SK-N-SH treated with all-trans-retinoic acid at 6 μM for 48 hours (cell line): ENCODE measurements around the gene ARMC2.

ENCODE experiments used
- ATAC-seq: fragments of 200-7000 bp; cut with Tn5 transposase; 3 replicates; pipeline ENCODE4 v1.9.1; 2020; ENCODE audit warnings: mild to moderate bottlenecking, moderate library complexity
- ARNTL ChIP-seq: fragments of 450-650 bp; formaldehyde crosslinking; IDR thresholded peaks from 2 replicates; pipeline ENCODE4 v1.5.0; 2020; ENCODE audit warnings: low read depth, mild to moderate bottlenecking, moderate library complexity, borderline replicate concordance
- BACH2 ChIP-seq: fragments of 250-450 bp; sonication (Bioruptor Pico); IDR thresholded peaks from 2 replicates; pipeline ENCODE4 v1.9.0; 2021; ENCODE audit warnings: mild to moderate bottlenecking, borderline replicate concordance
- CSDC2 ChIP-seq: fragments of 250-450 bp; sonication (Bioruptor Pico); IDR thresholded peaks from 2 replicates; pipeline ENCODE4 v1.5.0; 2020; ENCODE audit warnings: mild to moderate bottlenecking, moderate library complexity
- ESRRG ChIP-seq: fragments of 250-450 bp; sonication (Bioruptor Pico); IDR thresholded peaks from 2 replicates; pipeline ENCODE4 v1.6.1; 2021; ENCODE audit warnings: mild to moderate bottlenecking
- GLIS3 ChIP-seq: fragments of 250-450 bp; sonication (Bioruptor Pico); IDR thresholded peaks from 2 replicates; pipeline ENCODE4 v1.5.0; 2020; ENCODE audit warnings: mild to moderate bottlenecking, moderate library complexity
- ISL1 ChIP-seq: fragments of 250-450 bp; sonication (Bioruptor Pico); IDR thresholded peaks from 2 replicates; pipeline ENCODE4 v2.1.2; 2022; ENCODE audit warnings: mild to moderate bottlenecking, moderate library complexity
- OSR1 ChIP-seq: fragments of 250-450 bp; sonication (Bioruptor Pico); IDR thresholded peaks from 2 replicates; pipeline ENCODE4 v1.8.0; 2022; ENCODE audit warnings: moderate library complexity, mild to moderate bottlenecking, inconsistent platforms
- SNAI2 ChIP-seq: fragments of 250-450 bp; sonication (Bioruptor Pico); IDR thresholded peaks from 2 replicates; pipeline ENCODE4 v1.5.0; 2020; ENCODE audit warnings: mild to moderate bottlenecking, moderate library complexity
- TCF4 ChIP-seq: fragments of 250-450 bp; sonication (Bioruptor Pico); IDR thresholded peaks from 2 replicates; pipeline ENCODE4 v1.8.0; 2021; ENCODE audit warnings: mild to moderate bottlenecking, moderate library complexity, borderline replicate concordance
- TOX ChIP-seq: fragments of 250-450 bp; sonication (Bioruptor Pico); IDR thresholded peaks from 2 replicates; pipeline ENCODE4 v1.8.0; 2021; ENCODE audit warnings: mild to moderate bottlenecking, moderate library complexity, borderline replicate concordance
- ZC3H10 ChIP-seq: fragments of 250-450 bp; sonication (Bioruptor Pico); IDR thresholded peaks from 2 replicates; pipeline ENCODE4 v1.5.1; 2021; ENCODE audit warnings: mild to moderate bottlenecking, moderate library complexity
- ZFP3 ChIP-seq: fragments of 250-450 bp; sonication (Bioruptor Pico); IDR thresholded peaks from 2 replicates; pipeline ENCODE4 v1.5.0; 2020; ENCODE audit warnings: mild to moderate bottlenecking, moderate library complexity
- ZFP30 ChIP-seq: fragments of 450-650 bp; formaldehyde crosslinking; IDR thresholded peaks from 2 replicates; pipeline ENCODE4 v1.5.0; 2022; ENCODE audit warnings: mild to moderate bottlenecking, moderate library complexity
- ZNF565 ChIP-seq: fragments of 450-650 bp; formaldehyde crosslinking; conservative IDR thresholded peaks from 2 replicates; pipeline ENCODE4 v1.5.0; 2020; ENCODE audit warnings: low read depth, mild to moderate bottlenecking, moderate library complexity
- ZNF8 ChIP-seq: fragments of 450-650 bp; formaldehyde crosslinking; IDR thresholded peaks from 2 replicates; pipeline ENCODE4 v1.5.0; 2020; ENCODE audit warnings: mild to moderate bottlenecking, moderate library complexity
- TF ChIP-seq, protein P1 (sequence below): fragments of 250-450 bp; sonication (Bioruptor Pico); IDR thresholded peaks from 2 replicates; pipeline ENCODE4 v1.8.0; 2020; ENCODE audit warnings: mild to moderate bottlenecking, moderate library complexity, borderline replicate concordance
- TF ChIP-seq, protein P2 (sequence below): fragments of 250-450 bp; sonication (Bioruptor Pico); IDR thresholded peaks from 2 replicates; pipeline ENCODE4 v1.5.1; 2021; ENCODE audit warnings: mild to moderate bottlenecking, moderate library complexity
- TF ChIP-seq, protein P3 (sequence below): fragments of 250-450 bp; sonication (Bioruptor Pico); IDR thresholded peaks from 2 replicates; pipeline ENCODE4 v1.5.0; 2020; ENCODE audit warnings: mild to moderate bottlenecking, moderate library complexity
- TF ChIP-seq, protein P4 (sequence below): fragments of 250-450 bp; sonication (Bioruptor Pico); IDR thresholded peaks from 2 replicates; pipeline ENCODE4 v1.5.1; 2020; ENCODE audit warnings: low read depth, mild to moderate bottlenecking, moderate library complexity
- TF ChIP-seq, protein P5 (sequence below): fragments of 250-450 bp; sonication (Bioruptor Pico); IDR thresholded peaks from 2 replicates; pipeline ENCODE4 v1.8.0; 2021; ENCODE audit warnings: low read depth, mild to moderate bottlenecking, moderate library complexity, borderline replicate concordance

ARMC2 gene

DNA sequence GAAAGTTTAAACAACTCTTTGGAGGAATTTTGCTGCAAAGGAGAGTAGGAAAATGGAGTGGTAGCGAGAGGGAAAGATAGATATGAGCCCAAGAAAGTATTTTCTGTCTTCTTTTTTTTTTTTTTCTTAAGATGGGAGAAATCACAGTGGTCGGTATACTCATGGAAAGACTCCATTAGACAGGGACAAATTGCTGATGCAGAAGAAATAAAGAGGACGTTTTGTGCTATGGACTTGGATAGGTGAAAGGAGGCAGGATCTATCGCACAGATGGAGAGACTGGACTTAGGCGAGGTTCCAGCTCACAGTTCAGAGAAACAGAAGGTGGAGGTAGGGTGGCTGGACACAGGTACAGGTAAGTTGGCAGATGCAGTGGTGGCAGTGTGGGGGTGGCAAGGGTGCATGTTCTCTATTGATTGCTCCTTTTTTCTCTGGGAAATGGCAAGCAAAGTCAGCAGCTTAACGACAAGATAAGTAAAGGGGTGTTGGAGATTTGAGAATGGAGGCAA is 44.2 kb upstream of the ARMC2 start:
- ATAC-seq = no peak
- TF ChIP-seq ARNTL (no peak), ZFP3 (CRISPR knock-in tag) (no peak), ZFP30 (no peak), ISL1 (CRISPR knock-in tag) (no peak), ZNF8 (CRISPR knock-in tag) (no peak), SNAI2 (CRISPR knock-in tag) (no peak), GLIS3 (CRISPR knock-in tag) (no peak)

DNA sequence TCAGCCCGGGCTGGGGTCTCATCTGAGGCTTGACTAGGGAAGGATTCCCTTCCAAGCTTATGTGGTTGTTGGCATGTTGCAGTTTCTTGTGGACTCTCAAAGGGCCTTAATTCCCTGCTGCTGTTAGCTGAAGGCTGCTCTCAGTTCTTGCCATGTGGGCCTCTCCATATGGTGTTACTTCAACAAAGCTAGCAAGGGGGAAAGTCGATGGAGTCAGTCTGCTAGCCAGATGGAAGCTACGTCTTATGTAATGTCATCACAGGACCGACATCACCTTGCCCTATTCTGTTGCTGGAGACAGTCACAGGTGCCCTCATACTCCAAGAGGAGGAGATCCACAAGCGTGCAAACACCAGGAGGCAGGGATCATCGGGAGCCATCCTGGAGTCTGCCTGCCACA is 43.3 kb upstream of the ARMC2 start:
- no peak for TF ChIP-seq ZNF565 (CRISPR knock-in tag)
- TF ChIP-seq GLIS3 (CRISPR knock-in tag) = no peak
- TF ChIP-seq SNAI2 (CRISPR knock-in tag) = no peak
- no peak for TF ChIP-seq ZC3H10 (CRISPR knock-in tag)
- TF ChIP-seq ISL1 (CRISPR knock-in tag) = no peak
- TF ChIP-seq ARNTL = no peak
- no peak for TF ChIP-seq TCF4 (CRISPR knock-in tag)
- TF ChIP-seq, protein P1, sequence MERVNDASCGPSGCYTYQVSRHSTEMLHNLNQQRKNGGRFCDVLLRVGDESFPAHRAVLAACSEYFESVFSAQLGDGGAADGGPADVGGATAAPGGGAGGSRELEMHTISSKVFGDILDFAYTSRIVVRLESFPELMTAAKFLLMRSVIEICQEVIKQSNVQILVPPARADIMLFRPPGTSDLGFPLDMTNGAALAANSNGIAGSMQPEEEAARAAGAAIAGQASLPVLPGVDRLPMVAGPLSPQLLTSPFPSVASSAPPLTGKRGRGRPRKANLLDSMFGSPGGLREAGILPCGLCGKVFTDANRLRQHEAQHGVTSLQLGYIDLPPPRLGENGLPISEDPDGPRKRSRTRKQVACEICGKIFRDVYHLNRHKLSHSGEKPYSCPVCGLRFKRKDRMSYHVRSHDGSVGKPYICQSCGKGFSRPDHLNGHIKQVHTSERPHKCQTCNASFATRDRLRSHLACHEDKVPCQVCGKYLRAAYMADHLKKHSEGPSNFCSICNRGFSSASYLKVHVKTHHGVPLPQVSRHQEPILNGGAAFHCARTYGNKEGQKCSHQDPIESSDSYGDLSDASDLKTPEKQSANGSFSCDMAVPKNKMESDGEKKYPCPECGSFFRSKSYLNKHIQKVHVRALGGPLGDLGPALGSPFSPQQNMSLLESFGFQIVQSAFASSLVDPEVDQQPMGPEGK (CRISPR knock-in tag) = no peak
- TF ChIP-seq ZNF8 (CRISPR knock-in tag) = no peak
- no peak for TF ChIP-seq BACH2 (CRISPR knock-in tag)
- no peak for TF ChIP-seq ESRRG (CRISPR knock-in tag)
- no peak for TF ChIP-seq OSR1 (CRISPR knock-in tag)
- no peak for TF ChIP-seq TOX
- TF ChIP-seq, protein P2, sequence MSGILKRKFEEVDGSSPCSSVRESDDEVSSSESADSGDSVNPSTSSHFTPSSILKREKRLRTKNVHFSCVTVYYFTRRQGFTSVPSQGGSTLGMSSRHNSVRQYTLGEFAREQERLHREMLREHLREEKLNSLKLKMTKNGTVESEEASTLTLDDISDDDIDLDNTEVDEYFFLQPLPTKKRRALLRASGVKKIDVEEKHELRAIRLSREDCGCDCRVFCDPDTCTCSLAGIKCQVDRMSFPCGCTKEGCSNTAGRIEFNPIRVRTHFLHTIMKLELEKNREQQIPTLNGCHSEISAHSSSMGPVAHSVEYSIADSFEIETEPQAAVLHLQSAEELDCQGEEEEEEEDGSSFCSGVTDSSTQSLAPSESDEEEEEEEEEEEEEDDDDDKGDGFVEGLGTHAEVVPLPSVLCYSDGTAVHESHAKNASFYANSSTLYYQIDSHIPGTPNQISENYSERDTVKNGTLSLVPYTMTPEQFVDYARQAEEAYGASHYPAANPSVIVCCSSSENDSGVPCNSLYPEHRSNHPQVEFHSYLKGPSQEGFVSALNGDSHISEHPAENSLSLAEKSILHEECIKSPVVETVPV = no peak
- TF ChIP-seq, protein P3, sequence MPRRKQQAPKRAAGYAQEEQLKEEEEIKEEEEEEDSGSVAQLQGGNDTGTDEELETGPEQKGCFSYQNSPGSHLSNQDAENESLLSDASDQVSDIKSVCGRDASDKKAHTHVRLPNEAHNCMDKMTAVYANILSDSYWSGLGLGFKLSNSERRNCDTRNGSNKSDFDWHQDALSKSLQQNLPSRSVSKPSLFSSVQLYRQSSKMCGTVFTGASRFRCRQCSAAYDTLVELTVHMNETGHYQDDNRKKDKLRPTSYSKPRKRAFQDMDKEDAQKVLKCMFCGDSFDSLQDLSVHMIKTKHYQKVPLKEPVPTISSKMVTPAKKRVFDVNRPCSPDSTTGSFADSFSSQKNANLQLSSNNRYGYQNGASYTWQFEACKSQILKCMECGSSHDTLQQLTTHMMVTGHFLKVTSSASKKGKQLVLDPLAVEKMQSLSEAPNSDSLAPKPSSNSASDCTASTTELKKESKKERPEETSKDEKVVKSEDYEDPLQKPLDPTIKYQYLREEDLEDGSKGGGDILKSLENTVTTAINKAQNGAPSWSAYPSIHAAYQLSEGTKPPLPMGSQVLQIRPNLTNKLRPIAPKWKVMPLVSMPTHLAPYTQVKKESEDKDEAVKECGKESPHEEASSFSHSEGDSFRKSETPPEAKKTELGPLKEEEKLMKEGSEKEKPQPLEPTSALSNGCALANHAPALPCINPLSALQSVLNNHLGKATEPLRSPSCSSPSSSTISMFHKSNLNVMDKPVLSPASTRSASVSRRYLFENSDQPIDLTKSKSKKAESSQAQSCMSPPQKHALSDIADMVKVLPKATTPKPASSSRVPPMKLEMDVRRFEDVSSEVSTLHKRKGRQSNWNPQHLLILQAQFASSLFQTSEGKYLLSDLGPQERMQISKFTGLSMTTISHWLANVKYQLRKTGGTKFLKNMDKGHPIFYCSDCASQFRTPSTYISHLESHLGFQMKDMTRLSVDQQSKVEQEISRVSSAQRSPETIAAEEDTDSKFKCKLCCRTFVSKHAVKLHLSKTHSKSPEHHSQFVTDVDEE (CRISPR knock-in tag) = no peak
- TF ChIP-seq, protein P4, sequence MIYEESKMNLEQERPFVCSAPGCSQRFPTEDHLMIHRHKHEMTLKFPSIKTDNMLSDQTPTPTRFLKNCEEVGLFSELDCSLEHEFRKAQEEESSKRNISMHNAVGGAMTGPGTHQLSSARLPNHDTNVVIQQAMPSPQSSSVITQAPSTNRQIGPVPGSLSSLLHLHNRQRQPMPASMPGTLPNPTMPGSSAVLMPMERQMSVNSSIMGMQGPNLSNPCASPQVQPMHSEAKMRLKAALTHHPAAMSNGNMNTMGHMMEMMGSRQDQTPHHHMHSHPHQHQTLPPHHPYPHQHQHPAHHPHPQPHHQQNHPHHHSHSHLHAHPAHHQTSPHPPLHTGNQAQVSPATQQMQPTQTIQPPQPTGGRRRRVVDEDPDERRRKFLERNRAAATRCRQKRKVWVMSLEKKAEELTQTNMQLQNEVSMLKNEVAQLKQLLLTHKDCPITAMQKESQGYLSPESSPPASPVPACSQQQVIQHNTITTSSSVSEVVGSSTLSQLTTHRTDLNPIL = no peak

DNA sequence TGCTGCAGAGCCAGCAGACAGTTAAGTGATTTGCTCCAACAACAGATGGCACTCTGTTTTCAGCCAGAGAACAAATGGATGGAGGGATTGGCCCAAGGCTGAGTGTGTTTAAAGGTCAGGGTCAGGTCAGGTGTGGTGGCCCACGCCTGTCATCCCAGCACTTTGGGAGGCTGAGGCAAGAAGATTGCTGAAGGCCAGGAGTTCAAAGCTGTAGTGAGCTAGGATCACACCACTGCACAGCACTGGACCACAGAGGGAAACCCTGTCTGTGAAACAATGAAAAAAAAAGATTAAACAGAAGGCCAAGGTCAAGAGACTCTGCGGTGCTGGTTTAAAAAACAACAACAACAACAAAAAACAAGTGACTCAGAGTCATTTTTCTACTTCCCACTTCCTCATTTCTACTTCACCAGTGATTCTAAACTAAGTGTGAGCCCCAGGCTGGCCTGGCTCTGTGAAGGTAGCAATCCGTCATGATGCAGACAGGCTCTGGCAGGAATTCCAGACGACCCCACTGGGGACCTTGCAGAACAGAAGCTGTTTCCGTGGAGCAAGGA is 42.5 kb upstream of the ARMC2 start:
- ATAC-seq = no peak
- no peak for TF ChIP-seq TCF4 (CRISPR knock-in tag)
- TF ChIP-seq BACH2 (CRISPR knock-in tag) = no peak
- no peak for TF ChIP-seq ISL1 (CRISPR knock-in tag)
- TF ChIP-seq ZNF565 (CRISPR knock-in tag) = no peak
- TF ChIP-seq CSDC2 (CRISPR knock-in tag) = no peak
- TF ChIP-seq, protein P5, sequence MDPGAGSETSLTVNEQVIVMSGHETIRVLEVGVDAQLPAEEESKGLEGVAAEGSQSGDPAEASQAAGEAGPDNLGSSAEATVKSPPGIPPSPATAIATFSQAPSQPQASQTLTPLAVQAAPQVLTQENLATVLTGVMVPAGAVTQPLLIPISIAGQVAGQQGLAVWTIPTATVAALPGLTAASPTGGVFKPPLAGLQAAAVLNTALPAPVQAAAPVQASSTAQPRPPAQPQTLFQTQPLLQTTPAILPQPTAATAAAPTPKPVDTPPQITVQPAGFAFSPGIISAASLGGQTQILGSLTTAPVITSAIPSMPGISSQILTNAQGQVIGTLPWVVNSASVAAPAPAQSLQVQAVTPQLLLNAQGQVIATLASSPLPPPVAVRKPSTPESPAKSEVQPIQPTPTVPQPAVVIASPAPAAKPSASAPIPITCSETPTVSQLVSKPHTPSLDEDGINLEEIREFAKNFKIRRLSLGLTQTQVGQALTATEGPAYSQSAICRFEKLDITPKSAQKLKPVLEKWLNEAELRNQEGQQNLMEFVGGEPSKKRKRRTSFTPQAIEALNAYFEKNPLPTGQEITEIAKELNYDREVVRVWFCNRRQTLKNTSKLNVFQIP (CRISPR knock-in tag) = no peak
- TF ChIP-seq ZNF8 (CRISPR knock-in tag) = no peak
- TF ChIP-seq ZFP3 (CRISPR knock-in tag) = no peak
- no peak for TF ChIP-seq ARNTL
- TF ChIP-seq OSR1 (CRISPR knock-in tag) = no peak
- no peak for TF ChIP-seq ESRRG (CRISPR knock-in tag)
- TF ChIP-seq, protein P1 (CRISPR knock-in tag) = no peak
- TF ChIP-seq, protein P3 (CRISPR knock-in tag) = no peak
- no peak for TF ChIP-seq ZC3H10 (CRISPR knock-in tag)
- TF ChIP-seq, protein P4 = no peak

More for the DNA sequence above, 43.3 kb upstream of the ARMC2 start:
- no peak for ATAC-seq
